ENCODE data around the gene ISYNA1. TPM values are rescaled to one million over a fixed set of nuclear protein-coding genes. Genes with fewer than 3 reads are reported as not detected.

Gene ISYNA1
- total and polyA plus RNA-seq, 7 donors = 6.3 to 17.0 (median 9.8) TPM

DNA sequence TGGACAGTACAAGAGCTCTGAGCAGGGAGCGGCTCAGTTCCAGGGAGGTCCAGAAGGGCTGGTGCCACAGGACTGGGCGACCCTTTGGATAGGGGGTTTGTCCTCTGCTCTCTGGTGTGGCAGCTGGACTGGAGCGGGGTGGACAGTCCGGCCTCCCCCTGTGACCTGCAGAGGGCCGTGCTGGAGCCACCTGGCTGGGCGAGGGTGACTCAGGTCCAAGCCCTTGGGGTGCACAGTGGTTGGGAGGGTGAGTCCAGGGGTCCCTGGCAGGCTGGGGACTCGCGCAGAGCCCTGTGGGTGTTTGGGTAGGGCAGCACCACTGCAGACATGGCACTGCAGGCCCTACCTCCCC is 11.5 kb downstream of the ISYNA1 start:
- Histone ChIP-seq H3K36me3 (ENCODE audit: insufficient read depth in 1 of 2, low read depth in 1 of 2) (peaks cover 0 to 4% of the 10 kb centered on the region in 2 donors), H3K27ac (peak overlapping the region; percentile 68), H3K9me3 (no peaks in the 10 kb centered on the region), H3K4me3 (peak overlapping the region; percentile 18), H3K4me1 (peaks cover 48% of the 10 kb centered on the region), H3K27me3 (ENCODE audit: insufficient read depth in 3 of 3, low read length in 2 of 3) (no peaks in the 10 kb centered on the region)
- DNase-seq = no peak
- TF ChIP-seq, protein P1, sequence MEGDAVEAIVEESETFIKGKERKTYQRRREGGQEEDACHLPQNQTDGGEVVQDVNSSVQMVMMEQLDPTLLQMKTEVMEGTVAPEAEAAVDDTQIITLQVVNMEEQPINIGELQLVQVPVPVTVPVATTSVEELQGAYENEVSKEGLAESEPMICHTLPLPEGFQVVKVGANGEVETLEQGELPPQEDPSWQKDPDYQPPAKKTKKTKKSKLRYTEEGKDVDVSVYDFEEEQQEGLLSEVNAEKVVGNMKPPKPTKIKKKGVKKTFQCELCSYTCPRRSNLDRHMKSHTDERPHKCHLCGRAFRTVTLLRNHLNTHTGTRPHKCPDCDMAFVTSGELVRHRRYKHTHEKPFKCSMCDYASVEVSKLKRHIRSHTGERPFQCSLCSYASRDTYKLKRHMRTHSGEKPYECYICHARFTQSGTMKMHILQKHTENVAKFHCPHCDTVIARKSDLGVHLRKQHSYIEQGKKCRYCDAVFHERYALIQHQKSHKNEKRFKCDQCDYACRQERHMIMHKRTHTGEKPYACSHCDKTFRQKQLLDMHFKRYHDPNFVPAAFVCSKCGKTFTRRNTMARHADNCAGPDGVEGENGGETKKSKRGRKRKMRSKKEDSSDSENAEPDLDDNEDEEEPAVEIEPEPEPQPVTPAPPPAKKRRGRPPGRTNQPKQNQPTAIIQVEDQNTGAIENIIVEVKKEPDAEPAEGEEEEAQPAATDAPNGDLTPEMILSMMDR (IDR thresholded peaks at IDR 0.05) = no peak
- 60 to 70% (median 63%) methylated on average over 5 to 8 of the region's 8 CpGs for WGBS, 3 donors
- intact Hi-C loops (cut with DNase I) = no loop called here
- ATAC-seq = peak in 2 of 4 donors; percentile 1 to 12

DNA sequence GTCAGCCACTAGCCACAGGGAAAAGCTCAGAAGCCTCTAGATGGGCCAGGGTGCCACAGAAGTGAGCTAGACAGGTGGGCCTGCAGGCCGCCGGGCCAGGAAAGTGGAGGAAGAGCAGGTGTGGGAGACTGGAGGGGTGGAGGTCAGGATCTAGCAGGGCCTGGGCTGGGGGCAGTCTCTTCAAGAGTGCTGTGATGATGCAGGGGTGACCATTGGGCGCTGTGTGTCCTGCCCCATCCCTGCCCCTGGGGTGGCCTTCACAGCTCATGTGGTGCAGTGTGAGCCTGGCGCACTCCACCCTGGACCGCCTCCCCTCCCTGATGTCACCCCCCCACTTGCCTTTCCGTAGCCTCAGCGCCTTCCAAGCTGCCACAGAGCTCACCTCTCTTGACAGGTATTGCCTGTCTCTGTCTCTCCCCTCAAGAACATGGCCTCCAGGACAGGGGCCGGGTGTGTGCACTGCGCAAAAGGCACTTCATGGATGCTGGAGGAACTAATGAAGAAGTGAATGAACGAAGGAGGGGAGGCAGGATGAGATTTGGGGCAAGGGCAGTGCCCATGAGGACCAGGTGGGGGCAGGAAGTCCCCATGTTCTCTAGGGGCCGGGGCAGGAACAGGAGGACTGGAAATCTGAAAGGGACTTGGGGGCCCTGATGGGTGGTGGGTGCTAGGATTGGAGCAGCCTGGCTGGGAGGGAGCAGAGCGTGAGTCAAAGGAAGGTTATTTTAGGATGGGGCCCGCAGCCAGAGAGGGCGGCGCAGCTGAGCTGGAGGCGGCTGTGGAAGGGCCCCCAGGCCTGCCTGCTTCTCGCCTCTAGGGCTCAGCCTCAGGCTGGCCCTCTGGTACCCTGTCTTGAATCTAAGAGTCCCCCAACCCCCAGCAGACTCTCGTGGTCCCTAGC is 12.2 kb downstream of the ISYNA1 start:
- peak; percentile 71 to 88 (median 79) for ATAC-seq
- Histone ChIP-seq H3K4me1 (peaks cover 55% of the 10 kb centered on the region), H3K27ac (peak overlapping the region; percentile 68), H3K36me3 (ENCODE audit: insufficient read depth in 1 of 2, low read depth in 1 of 2) (peaks cover 0 to 4% of the 10 kb centered on the region in 2 donors), H3K9me3 (no peaks in the 10 kb centered on the region), H3K27me3 (ENCODE audit: insufficient read depth in 3 of 3, low read length in 2 of 3) (no peaks in the 10 kb centered on the region), H3K4me3 (peak overlapping the region; percentile 18)
- WGBS, 3 donors = 43 to 50% (median 46%) methylated on average over 17 to 18 of the region's 18 CpGs
- TF ChIP-seq, protein P1 (IDR thresholded peaks at IDR 0.05) = no peak
- peak; percentile 73 to 89 for DNase-seq
- intact Hi-C loops (cut with DNase I) = no loop called here

DNA sequence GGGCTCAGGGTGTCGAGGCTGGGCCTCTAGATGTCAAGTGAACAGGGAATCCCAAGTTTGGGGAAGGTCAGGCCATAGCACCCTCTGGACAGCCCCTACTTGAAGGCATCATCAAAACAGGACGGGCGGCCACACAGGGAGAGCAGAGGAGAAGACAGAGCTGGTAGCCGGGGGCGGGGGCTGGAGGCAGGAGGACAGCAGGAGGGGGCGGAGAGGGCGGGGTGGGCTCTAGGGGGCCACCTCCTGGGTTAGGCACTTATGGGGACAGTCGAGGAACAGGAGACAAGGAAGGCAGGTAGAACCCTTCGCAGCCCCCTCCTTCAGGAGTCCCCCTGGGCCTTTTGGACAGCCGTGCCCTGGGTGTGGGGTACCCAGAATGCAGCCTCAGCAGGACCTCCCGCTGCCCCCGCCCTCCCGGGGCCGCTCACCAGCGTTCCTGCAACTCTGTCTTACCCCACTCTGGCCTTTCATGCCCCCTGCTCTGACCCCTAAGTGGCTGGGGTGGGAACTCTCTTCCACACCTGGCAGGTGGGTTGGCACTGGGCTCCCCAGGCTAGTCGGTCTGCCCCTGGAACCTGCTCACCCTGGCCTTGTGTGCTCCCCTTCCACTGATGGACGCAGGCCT is 12.9 kb downstream of the ISYNA1 start:
- no peaks in the 10 kb centered on the region for H3K27me3 ChIP-seq (ENCODE audit: insufficient read depth in 3 of 3, low read length in 2 of 3)
- peaks cover 0 to 4% of the 10 kb centered on the region in 2 donors for H3K36me3 ChIP-seq (ENCODE audit: insufficient read depth in 1 of 2, low read depth in 1 of 2)
- H3K27ac ChIP-seq = no peak overlapping the region
- H3K4me3 ChIP-seq = no peak overlapping the region
- intact Hi-C loops (cut with DNase I) = no loop called here
- TF ChIP-seq, protein P1 (IDR thresholded peaks at IDR 0.05) = no peak
- DNase-seq (no peak), ATAC-seq (peak in 1 of 4 donors; percentile 1)
- no peaks in the 10 kb centered on the region for H3K9me3 ChIP-seq
- WGBS, 3 donors = 86 to 88% (median 87%) methylated on average over 9 to 17 of the region's 17 CpGs
- peaks cover 60% of the 10 kb centered on the region for H3K4me1 ChIP-seq

DNA sequence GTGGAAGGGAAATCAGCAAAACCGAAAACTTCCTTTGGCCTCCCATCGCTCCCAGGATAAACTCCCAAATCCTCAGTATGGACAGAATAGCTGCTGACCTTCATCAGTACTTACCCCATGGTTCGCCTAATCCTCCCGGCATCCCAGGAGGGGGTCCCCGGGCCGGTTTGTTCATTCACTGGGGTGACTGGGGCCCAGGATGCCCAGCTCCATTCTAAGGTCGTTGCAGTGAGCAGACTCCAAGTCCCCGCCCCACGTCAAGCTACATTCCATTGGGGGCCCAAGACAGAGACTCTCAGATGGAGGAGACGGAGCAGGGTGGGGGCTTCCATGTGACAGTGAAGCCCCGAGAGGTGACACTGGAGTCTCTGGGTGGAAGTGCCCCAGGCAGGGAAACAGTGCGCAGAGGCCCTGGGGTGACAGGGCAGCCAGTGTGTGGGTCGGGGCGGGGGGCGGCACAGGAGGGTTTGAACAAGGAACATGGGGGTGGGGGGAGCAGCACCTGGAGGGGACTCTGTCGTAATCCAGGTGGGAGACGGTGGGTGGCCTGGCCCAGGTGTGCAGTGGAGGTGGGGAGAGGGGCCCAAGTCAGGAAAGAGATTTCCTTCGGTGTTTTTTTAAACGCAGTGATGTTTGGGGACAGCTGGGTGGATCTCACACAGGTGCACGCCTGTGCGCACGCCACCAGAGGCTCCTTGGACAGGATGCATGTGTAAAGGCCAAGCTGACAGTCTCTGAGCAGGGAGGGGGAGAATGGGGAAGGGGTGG is 13.6 kb downstream of the ISYNA1 start:
- DNase-seq (no peak), ATAC-seq (no peak)
- intact Hi-C loops (cut with DNase I) = no loop called here
- Histone ChIP-seq H3K27me3 (ENCODE audit: insufficient read depth in 3 of 3, low read length in 2 of 3) (no peaks in the 10 kb centered on the region), H3K9me3 (no peaks in the 10 kb centered on the region), H3K4me3 (no peak overlapping the region), H3K36me3 (ENCODE audit: insufficient read depth in 1 of 2, low read depth in 1 of 2) (peaks cover 0 to 4% of the 10 kb centered on the region in 2 donors), H3K4me1 (peaks cover 59% of the 10 kb centered on the region), H3K27ac (no peak overlapping the region)
- TF ChIP-seq, protein P1 (IDR thresholded peaks at IDR 0.05) = no peak
- 74 to 81% (median 80%) methylated on average over 20 to 22 of the region's 22 CpGs for WGBS, 3 donors
